Activated CD4-positive, alpha-beta T cell treated with anti-CD3 and anti-CD28 coated beads, Interleukin-2, amount 50 U/mL, for 24 hours (primary cell): ENCODE measurements around the gene NFIA.
"Not testable (repeated sequence)": the region's sequence is repeated elsewhere in the genome, so short reads cannot be mapped to it uniquely, and the experiment has no call there.

Experiments used
- DNase-seq, 2 donors: peaks; one replicate each; pipeline ENCODE4 v3.0.0-alpha.2; 2020; ENCODE audit warnings: low read depth in 1 of 2, low spot score in 1 of 2

The NFIA gene

GRCh38 chr1:61125263-61125662 lies 42.9 kb downstream of the NFIA start:
- DNase-seq = no peak

- no peak for DNase-seq
Measured at GRCh38 chr1:61125895-61126294, 43.5 kb downstream of the NFIA start.

GRCh38 chr1:61126843-61127242 lies 44.5 kb downstream of the NFIA start:
- not testable (repeated sequence) for DNase-seq

GRCh38 chr1:61130338-61131000 lies 48.1 kb downstream of the NFIA start:
- no peak for DNase-seq

- no peak for DNase-seq
Measured at GRCh38 chr1:61131248-61131647, 48.9 kb downstream of the NFIA start.

GRCh38 chr1:61131716-61132115 lies 49.4 kb downstream of the NFIA start:
- DNase-seq = no peak

GRCh38 chr1:61132176-61132638 lies 49.8 kb downstream of the NFIA start:
- no peak for DNase-seq

GRCh38 chr1:61132645-61133334 lies 50.4 kb downstream of the NFIA start:
- DNase-seq = no peak

- no peak for DNase-seq
Measured at GRCh38 chr1:61133335-61134019, 51.1 kb downstream of the NFIA start.

GRCh38 chr1:61135291-61135690 lies 52.9 kb downstream of the NFIA start:
- DNase-seq = no peak

- no peak for DNase-seq
Measured at GRCh38 chr1:61138305-61138704, 55.9 kb downstream of the NFIA start.

GRCh38 chr1:61138921-61139774 lies 56.8 kb downstream of the NFIA start:
- DNase-seq = no peak

GRCh38 chr1:61139775-61140549 lies 57.6 kb downstream of the NFIA start:
- DNase-seq = no peak

- DNase-seq = no peak
Measured at GRCh38 chr1:61140778-61141177, 58.4 kb downstream of the NFIA start.

- DNase-seq = no peak
Measured at GRCh38 chr1:61141288-61142042, 59.1 kb downstream of the NFIA start.

- DNase-seq = no peak
Measured at GRCh38 chr1:61142043-61142440, 59.7 kb downstream of the NFIA start.

GRCh38 chr1:61142726-61143500 lies 60.6 kb downstream of the NFIA start:
- DNase-seq = no peak

- DNase-seq = no peak
Measured at GRCh38 chr1:61143821-61144424, 61.6 kb downstream of the NFIA start.
